Natural killer cell (primary cell): ENCODE results near the gene TMEM14C. TPM values are rescaled to one million over a fixed set of nuclear protein-coding genes. Genes with fewer than 3 reads are reported as not detected.

Experiments
- ATAC-seq, 3 donors: fragments of 150-1000 bp in 2 of 3; fragments of 200-7000 bp in 1 of 3; cut with Tn5 transposase; 1 replicate in 1 of 3; 2 replicates in 2 of 3; pipeline ENCODE4 v1.10.0; 2021; ENCODE audit warnings: mild to moderate bottlenecking in 2 of 3, moderate library complexity in 2 of 3
- DNase-seq, 2 donors: peaks; one replicate each; pipeline versions ENCODE4 v3.0.0 to v3.0.0-alpha.2; 2013 to 2021; ENCODE audit warnings: mixed read lengths in 1 of 2
- H3K27ac ChIP-seq: one replicate; pipeline ENCODE4 v1.5.1; 2013; ENCODE audit warnings: mild to moderate bottlenecking, low read length
- H3K27me3 ChIP-seq: one replicate; pipeline ENCODE4 v1.6.1; 2013; ENCODE audit warnings: low read length; ENCODE audit not compliant: control insufficient read depth, insufficient read depth
- H3K36me3 ChIP-seq: one replicate; pipeline ENCODE4 v1.6.1; 2013; ENCODE audit warnings: low read length; ENCODE audit not compliant: control insufficient read depth, insufficient read depth
- H3K4me1 ChIP-seq: one replicate; pipeline ENCODE4 v1.6.1; 2013; ENCODE audit warnings: low read length; ENCODE audit not compliant: control insufficient read depth, insufficient read depth
- H3K4me3 ChIP-seq: one replicate; pipeline ENCODE4 v1.5.1; 2013; ENCODE audit warnings: low read length
- H3K9me3 ChIP-seq: one replicate; pipeline ENCODE4 v1.6.1; 2013; ENCODE audit warnings: low read length; ENCODE audit not compliant: control insufficient read depth, insufficient read depth
- H3K27ac Mint-ChIP-seq, 2 donors: one replicate each; pipeline ENCODE4 v1.8.0; 2022; ENCODE audit warnings: mild to moderate bottlenecking in 2 of 2, mixed read lengths in 2 of 2, moderate library complexity in 1 of 2
- H3K27me3 Mint-ChIP-seq, 2 donors: one replicate each; pipeline ENCODE4 v1.8.0; 2022; ENCODE audit warnings: low read depth in 2 of 2, mixed read lengths in 2 of 2
- H3K36me3 Mint-ChIP-seq: one replicate; pipeline ENCODE4 v1.8.0; 2022; ENCODE audit warnings: mixed read lengths
- H3K4me1 Mint-ChIP-seq, 2 donors: one replicate each; pipeline ENCODE4 v1.8.0; 2022; ENCODE audit warnings: mixed read lengths in 2 of 2
- H3K4me3 Mint-ChIP-seq: one replicate; pipeline ENCODE4 v1.8.0; 2022; ENCODE audit warnings: mild to moderate bottlenecking, moderate library complexity, mixed read lengths
- H3K9me3 Mint-ChIP-seq, 2 donors: one replicate each; pipeline ENCODE4 v1.8.0; 2022; ENCODE audit warnings: mixed read lengths in 2 of 2
- CTCF ChIP-seq: fragments of 200-600 bp; IDR thresholded peaks from one replicate; pipeline ENCODE4 v1.8.0; 2022; ENCODE audit warnings: antibody characterized with exemption
- WGBS: methylation state at CpG from one replicate; pipeline ENCODE4 v1.1.7; 2013; ENCODE audit warnings: missing lambda C conversion rate; ENCODE audit not compliant: insufficient coverage; 5-methylcytosine and 5-hydroxymethylcytosine counted together
- intact Hi-C: fragments of 100-400 bp; cut with micrococcal nuclease; formaldehyde crosslinking; loops from one replicate; pipeline ENCODE4 v1.14.2; 2022
- total RNA-seq, 4 donors: library from RNA; stranded (reverse); fragments of 120-200 nt in 1 of 4; gene quantifications; one replicate each; pipeline versions ENCODE4 v1.2.3 to v1.2.4, GENCODE V29; 2013 to 2022

TMEM14C gene
- total RNA-seq, 3 donors from 2014 or later (not counting 1 experiment from before 2014, with no cell fraction given): 2.4 to 15.7 (median 14.3) TPM

- ATAC-seq (no peak), DNase-seq (no peak)
- intact Hi-C loops: no loop called here
- Mint-ChIP-seq H3K4me1 (peaks cover 10 to 11% of the 10 kb centered on the region in 2 donors), H3K36me3 (no peaks in the 10 kb centered on the region), H3K4me3 (no peak overlapping the region), H3K9me3 (no peaks in the 10 kb centered on the region), H3K27ac (no peak overlapping the region), H3K27me3 (peaks cover 18 to 20% of the 10 kb centered on the region in 2 donors)
- TF ChIP-seq CTCF: no peak
- H3K4me1 ChIP-seq: peaks cover 5% of the 10 kb centered on the region
- no peak overlapping the region for H3K27ac ChIP-seq
- WGBS: 97% methylated on average over 12 of the region's 12 CpGs
- no peak overlapping the region for H3K4me3 ChIP-seq
- no peaks in the 10 kb centered on the region for H3K27me3 ChIP-seq
- no peaks in the 10 kb centered on the region for H3K9me3 ChIP-seq
- H3K36me3 ChIP-seq: no peaks in the 10 kb centered on the region
These were observed 19.4 kb downstream of the TMEM14C start for GRCh38 chr6:10742251-10742650.

- WGBS: 98% methylated on average over 6 of the region's 6 CpGs
- Mint-ChIP-seq H3K27me3 (peaks cover 12 to 16% of the 10 kb centered on the region in 2 donors), H3K4me1 (peaks cover 19 to 22% of the 10 kb centered on the region in 2 donors), H3K4me3 (no peak overlapping the region), H3K36me3 (no peaks in the 10 kb centered on the region), H3K9me3 (no peaks in the 10 kb centered on the region), H3K27ac (no peak overlapping the region)
- no peak overlapping the region for H3K27ac ChIP-seq
- no peak overlapping the region for H3K4me3 ChIP-seq
- no peak for ATAC-seq
- no peaks in the 10 kb centered on the region for H3K36me3 ChIP-seq
- H3K4me1 ChIP-seq: peaks cover 15% of the 10 kb centered on the region
- no peaks in the 10 kb centered on the region for H3K9me3 ChIP-seq
- no peak for TF ChIP-seq CTCF
- no peak for DNase-seq
- no peaks in the 10 kb centered on the region for H3K27me3 ChIP-seq
- intact Hi-C loops: no loop called here
These were observed 20.6 kb downstream of the TMEM14C start for GRCh38 chr6:10743515-10743914.

GRCh38 chr6:10745116-10745515 lies 22.2 kb downstream of the TMEM14C start:
- intact Hi-C loops: no loop called here
- peaks cover 20 to 27% of the 10 kb centered on the region in 2 donors for H3K4me1 Mint-ChIP-seq
- H3K4me3 ChIP-seq: no peak overlapping the region
- H3K9me3 ChIP-seq: no peaks in the 10 kb centered on the region
- ATAC-seq (no peak), DNase-seq (no peak)
- H3K27ac Mint-ChIP-seq: no peak overlapping the region
- H3K36me3 Mint-ChIP-seq: no peaks in the 10 kb centered on the region
- peaks cover 9 to 15% of the 10 kb centered on the region in 2 donors for H3K27me3 Mint-ChIP-seq
- H3K4me1 ChIP-seq: peaks cover 21% of the 10 kb centered on the region
- no peak overlapping the region for H3K4me3 Mint-ChIP-seq
- H3K27ac ChIP-seq: no peak overlapping the region
- no peaks in the 10 kb centered on the region for H3K36me3 ChIP-seq
- 95% methylated on average over 5 of the region's 5 CpGs for WGBS
- no peak for TF ChIP-seq CTCF
- H3K9me3 Mint-ChIP-seq: no peaks in the 10 kb centered on the region
- H3K27me3 ChIP-seq: no peaks in the 10 kb centered on the region

GRCh38 chr6:10746915-10747250 lies 24.0 kb downstream of the TMEM14C start:
- Mint-ChIP-seq H3K9me3 (no peaks in the 10 kb centered on the region), H3K4me3 (peak overlapping the region; percentile 87), H3K27ac (peak overlapping the region; percentile 82 to 93), H3K4me1 (peaks cover 38 to 43% of the 10 kb centered on the region in 2 donors), H3K27me3 (peaks cover 9 to 11% of the 10 kb centered on the region in 2 donors), H3K36me3 (no peaks in the 10 kb centered on the region)
- DNase-seq (no peak), ATAC-seq (no peak)
- no peak for TF ChIP-seq CTCF
- 38% methylated on average over 9 of the region's 9 CpGs for WGBS
- H3K36me3 ChIP-seq: peaks cover 3% of the 10 kb centered on the region
- H3K27ac ChIP-seq: no peak overlapping the region
- no peaks in the 10 kb centered on the region for H3K9me3 ChIP-seq
- H3K4me3 ChIP-seq: peak overlapping the region; percentile 85
- peaks cover 33% of the 10 kb centered on the region for H3K4me1 ChIP-seq
- intact Hi-C loops: loop anchor here (1.0 to 2.0 kb wide), 2 partner anchors 14 to 53 kb away; partner anchors contain the start of genes C6orf52 and PAK1IP1
- H3K27me3 ChIP-seq: no peaks in the 10 kb centered on the region
